ENCODE data around the gene NHSL2.

The NHSL2 gene

DNA sequence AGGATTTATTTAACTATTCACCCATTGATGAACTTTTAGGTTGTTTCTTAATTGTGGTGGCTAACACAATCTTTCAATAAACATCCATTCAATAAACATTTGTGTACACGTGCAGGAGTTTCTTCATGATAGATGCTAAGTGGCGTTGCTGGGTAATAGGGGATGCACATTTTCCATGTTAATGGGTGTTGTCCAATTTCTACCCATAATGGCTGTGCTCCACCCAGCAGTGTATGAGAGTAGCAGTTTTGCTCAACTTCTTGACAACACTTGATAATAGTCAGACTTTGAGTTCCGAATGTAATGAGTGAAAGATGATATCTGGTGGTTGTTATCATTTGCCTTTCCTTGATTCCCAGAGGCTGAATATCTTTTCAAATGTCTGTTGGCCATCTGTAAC lies 104.7 kb downstream of the NHSL2 start:
- no peaks in the 10 kb centered on the region for H3K9me3 ChIP-seq (ENCODE audit: severe bottlenecking)
- TF ChIP-seq, protein P1, sequence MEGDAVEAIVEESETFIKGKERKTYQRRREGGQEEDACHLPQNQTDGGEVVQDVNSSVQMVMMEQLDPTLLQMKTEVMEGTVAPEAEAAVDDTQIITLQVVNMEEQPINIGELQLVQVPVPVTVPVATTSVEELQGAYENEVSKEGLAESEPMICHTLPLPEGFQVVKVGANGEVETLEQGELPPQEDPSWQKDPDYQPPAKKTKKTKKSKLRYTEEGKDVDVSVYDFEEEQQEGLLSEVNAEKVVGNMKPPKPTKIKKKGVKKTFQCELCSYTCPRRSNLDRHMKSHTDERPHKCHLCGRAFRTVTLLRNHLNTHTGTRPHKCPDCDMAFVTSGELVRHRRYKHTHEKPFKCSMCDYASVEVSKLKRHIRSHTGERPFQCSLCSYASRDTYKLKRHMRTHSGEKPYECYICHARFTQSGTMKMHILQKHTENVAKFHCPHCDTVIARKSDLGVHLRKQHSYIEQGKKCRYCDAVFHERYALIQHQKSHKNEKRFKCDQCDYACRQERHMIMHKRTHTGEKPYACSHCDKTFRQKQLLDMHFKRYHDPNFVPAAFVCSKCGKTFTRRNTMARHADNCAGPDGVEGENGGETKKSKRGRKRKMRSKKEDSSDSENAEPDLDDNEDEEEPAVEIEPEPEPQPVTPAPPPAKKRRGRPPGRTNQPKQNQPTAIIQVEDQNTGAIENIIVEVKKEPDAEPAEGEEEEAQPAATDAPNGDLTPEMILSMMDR (IDR thresholded peaks at IDR 0.05; ENCODE audit: low read depth, low read length) = no peak
- no peaks in the 10 kb centered on the region for H3K27me3 ChIP-seq (ENCODE audit: insufficient read depth, low read depth, severe bottlenecking)
- peaks cover 9% of the 10 kb centered on the region for H3K36me3 ChIP-seq
- H3K4me3 ChIP-seq (ENCODE audit: low read depth, low read length) = no peak overlapping the region
- no peak overlapping the region for H3K27ac ChIP-seq
- DNase-seq = no peak

DNA sequence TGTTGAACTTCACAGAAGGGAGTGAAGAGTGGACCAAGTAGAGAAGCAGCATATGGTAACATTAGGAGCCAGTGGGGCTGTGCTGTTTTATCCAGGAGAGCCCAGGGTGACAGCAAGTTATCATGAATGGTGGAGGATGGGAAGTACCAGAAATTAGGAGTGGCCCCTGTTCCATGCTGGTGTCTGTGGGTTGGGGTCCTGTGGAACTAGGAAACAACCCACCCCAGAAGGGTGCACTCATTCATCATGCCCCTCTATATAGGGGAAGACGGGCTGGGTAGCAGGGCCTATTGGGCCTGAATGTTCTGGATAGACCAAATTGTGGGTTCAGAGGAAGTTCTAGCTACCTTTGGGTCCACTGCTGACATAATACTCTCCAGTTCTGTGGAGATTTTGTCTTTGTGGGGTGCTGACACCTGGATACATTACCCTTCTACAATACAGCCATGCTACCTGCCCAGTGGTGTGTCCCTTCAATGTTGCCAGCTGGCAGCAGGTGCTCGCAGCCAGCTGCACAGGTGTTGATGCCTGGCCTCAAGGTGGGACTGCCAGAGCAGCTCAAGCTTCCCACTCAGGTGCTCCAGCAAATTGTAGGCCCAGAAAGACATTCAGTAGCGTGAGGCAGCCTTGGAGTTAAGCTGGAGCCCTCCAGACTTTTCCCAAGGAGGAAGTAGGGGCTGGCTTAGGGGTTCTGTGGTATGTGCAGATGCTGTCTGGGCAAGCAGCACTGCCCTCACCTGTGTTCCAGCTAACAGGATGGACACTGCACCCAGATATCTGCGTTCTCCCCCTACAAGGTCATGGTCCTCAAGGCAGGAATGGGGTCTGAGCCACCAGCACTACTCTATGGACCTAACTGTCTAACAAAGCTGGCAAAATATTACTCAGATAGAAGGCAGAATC lies 106.5 kb downstream of the NHSL2 start:
- H3K27me3 ChIP-seq (ENCODE audit: insufficient read depth, low read depth, severe bottlenecking) = no peaks in the 10 kb centered on the region

DNA sequence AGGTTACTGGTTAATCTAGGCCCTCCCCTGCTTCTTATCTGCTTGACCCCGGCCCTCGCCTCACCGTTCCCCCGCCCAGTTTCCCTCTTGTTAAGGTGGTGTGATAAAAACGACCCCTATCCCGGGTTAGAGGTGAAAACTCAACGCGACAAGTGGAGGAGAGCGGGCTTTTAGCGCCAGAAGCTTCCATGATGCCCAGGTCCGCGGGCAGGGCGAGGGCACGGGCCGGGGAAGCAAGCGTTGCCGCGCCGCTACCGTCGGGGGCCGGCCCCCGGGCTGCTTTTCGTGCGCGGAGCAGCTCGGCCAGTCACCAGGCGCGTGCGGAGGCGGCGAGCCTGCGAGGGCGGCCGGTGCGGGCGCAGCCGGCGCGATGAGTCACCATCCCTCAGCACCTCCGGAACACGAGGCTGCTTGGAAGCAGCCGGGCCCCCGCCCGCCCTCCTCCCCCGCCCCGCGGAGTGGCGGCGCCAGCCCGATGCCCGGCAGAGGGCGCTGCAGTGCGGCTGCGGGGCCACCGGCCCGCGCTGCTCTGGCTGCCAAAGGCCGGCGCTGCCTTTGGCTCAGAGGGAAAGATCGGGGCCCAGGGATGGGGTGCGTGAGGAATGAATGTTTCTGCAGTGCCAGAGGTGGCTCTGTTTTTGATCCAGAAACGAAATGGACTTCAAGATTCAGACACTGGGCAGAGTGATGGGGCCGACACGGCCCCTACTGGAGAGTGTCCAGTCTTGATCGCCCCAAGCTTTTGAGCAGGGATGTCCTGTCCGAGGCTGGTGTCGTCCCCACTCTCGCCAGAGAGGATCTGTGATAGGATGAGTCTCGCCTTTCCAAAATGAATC lies 107.8 kb downstream of the NHSL2 start:
- Histone ChIP-seq H3K36me3 (no peaks in the 10 kb centered on the region; the same call in 1 of the 2 replicates), H3K4me3 (ENCODE audit: low read depth, low read length) (no peak overlapping the region), H3K27ac (peak overlapping the region; percentile 86), H3K9me3 (ENCODE audit: severe bottlenecking) (no peaks in the 10 kb centered on the region), H3K27me3 (ENCODE audit: insufficient read depth, low read depth, severe bottlenecking) (no peaks in the 10 kb centered on the region)
- DNase-seq = peak; percentile 72
- TF ChIP-seq, protein P1 (IDR thresholded peaks at IDR 0.05; ENCODE audit: low read depth, low read length) = peak; percentile 59

More for the DNA sequence above, 106.5 kb downstream of the NHSL2 start:
- Histone ChIP-seq H3K9me3 (ENCODE audit: severe bottlenecking) (no peaks in the 10 kb centered on the region), H3K36me3 (no peaks in the 10 kb centered on the region; the same call in 1 of the 2 replicates), H3K4me3 (ENCODE audit: low read depth, low read length) (no peak overlapping the region), H3K27ac (no peak overlapping the region)
- no peak for DNase-seq
- TF ChIP-seq, protein P1 (IDR thresholded peaks at IDR 0.05; ENCODE audit: low read depth, low read length) = no peak

DNA sequence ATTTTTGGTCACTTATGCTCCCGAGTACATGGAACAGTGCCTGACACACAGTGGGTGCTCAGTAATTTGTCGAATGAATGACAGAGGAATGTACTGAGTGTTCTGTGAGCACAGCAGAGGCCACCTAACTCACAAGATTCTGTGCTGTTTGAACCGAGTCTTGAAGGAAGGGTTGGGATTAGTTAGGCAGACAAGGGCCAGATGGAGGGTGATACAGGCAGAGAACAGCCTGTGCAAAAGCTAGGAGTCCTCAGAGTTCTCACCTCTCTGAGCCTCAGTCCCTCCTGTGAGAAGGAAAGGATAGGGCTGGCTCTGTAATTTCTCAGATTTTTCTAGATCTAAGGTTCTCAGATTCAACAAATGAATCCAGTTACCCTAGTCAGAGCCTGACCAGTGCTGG lies 108.8 kb downstream of the NHSL2 start:
- TF ChIP-seq, protein P1 (IDR thresholded peaks at IDR 0.05; ENCODE audit: low read depth, low read length) = no peak
- DNase-seq = peak; percentile 60
- Histone ChIP-seq H3K27ac (peak overlapping the region; percentile 86), H3K27me3 (ENCODE audit: insufficient read depth, low read depth, severe bottlenecking) (no peaks in the 10 kb centered on the region), H3K9me3 (ENCODE audit: severe bottlenecking) (no peaks in the 10 kb centered on the region), H3K4me3 (ENCODE audit: low read depth, low read length) (no peak overlapping the region), H3K36me3 (no peaks in the 10 kb centered on the region; the same call in 1 of the 2 replicates)

DNA sequence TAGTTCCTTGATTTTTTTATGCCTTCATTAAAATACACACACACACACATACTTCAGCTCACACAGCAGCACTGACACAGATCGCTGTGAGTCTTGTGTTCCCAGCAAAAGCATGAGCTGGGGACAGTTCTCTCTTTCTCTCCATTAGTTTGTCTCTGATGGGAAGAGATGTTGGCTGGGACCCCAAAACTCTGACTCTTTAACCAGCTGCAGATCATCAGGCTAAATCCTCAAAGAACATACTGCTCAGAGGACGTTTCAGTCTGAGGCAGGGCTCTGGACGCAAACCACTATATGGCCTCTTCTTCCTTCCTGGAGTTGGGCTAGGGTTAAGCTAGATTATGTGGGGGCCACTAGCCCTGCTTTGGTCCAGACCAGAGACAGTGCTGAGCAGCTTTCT lies 109.6 kb downstream of the NHSL2 start:
- DNase-seq = peak; percentile 35
- Histone ChIP-seq H3K27ac (peak overlapping the region; percentile 86), H3K27me3 (ENCODE audit: insufficient read depth, low read depth, severe bottlenecking) (no peaks in the 10 kb centered on the region), H3K9me3 (ENCODE audit: severe bottlenecking) (no peaks in the 10 kb centered on the region), H3K4me3 (ENCODE audit: low read depth, low read length) (no peak overlapping the region), H3K36me3 (no peaks in the 10 kb centered on the region; the same call in 1 of the 2 replicates)
- TF ChIP-seq, protein P1 (IDR thresholded peaks at IDR 0.05; ENCODE audit: low read depth, low read length) = no peak

Data from WERI-Rb-1 (cell line).